GM21526 (cell line): ENCODE data around the gene USP44.

Experiments
- ATAC-seq: cut with Tn5 transposase; IDR thresholded peaks from one replicate; pipeline ENCODE4 v1.9.1; 2021; ENCODE audit warnings: moderate library complexity; ENCODE audit not compliant: unreplicated experiment, low FRiP score

USP44 gene

DNA sequence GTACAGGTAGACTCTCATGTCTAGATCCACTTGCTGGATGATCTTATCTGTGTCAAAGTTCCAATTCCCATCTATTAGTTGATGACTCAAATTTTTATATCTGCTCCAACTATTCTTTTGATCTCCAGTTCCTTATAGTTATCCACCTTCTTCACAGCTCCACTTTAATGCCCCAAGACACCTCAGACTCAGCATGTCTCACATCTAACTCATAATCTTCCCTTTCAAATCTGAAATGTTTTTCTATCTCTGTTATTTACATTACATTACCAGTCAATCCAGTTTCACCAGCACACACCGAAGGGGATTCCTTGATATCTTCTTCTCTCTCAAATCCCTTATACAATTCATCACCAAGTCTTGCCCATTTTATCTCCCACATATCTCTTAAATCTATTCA lies 81.0 kb downstream of the USP44 start:
- ATAC-seq = no peak
